ENCODE results near the gene FCHO1.

FCHO1 gene

GRCh38 chr19:17832443-17833208 is 81.3 kb downstream of the FCHO1 start:
- no peak for DNase-seq (ENCODE audit: low read depth)
- no peak for TF ChIP-seq CTCF (conservative IDR thresholded peaks at IDR 0.05; ENCODE audit: low read length)

GRCh38 chr19:17834350-17835181 is 83.3 kb downstream of the FCHO1 start:
- no peak; the same call in 1 of the 2 replicates for TF ChIP-seq CTCF (conservative IDR thresholded peaks at IDR 0.05; ENCODE audit: low read length)
- no peak for DNase-seq (ENCODE audit: low read depth)

More at GRCh38 chr19:17832443-17833208, 81.3 kb downstream of the FCHO1 start:
- no peak overlapping the region for H3K4me3 ChIP-seq (ENCODE audit: low read length)

GRCh38 chr19:17835182-17836006 is 84.1 kb downstream of the FCHO1 start:
- no peak for TF ChIP-seq CTCF (conservative IDR thresholded peaks at IDR 0.05; ENCODE audit: low read length)
- no peak for DNase-seq (ENCODE audit: low read depth)
- H3K4me3 ChIP-seq (ENCODE audit: low read length), result no peak overlapping the region

More at GRCh38 chr19:17834350-17835181, 83.3 kb downstream of the FCHO1 start:
- H3K4me3 ChIP-seq (ENCODE audit: low read length), result no peak overlapping the region

- no peak for TF ChIP-seq CTCF (conservative IDR thresholded peaks at IDR 0.05; ENCODE audit: low read length)
- H3K4me3 ChIP-seq (ENCODE audit: low read length), result no peak overlapping the region
- DNase-seq (ENCODE audit: low read depth), result no peak
Measured at GRCh38 chr19:17836530-17836929, 85.3 kb downstream of the FCHO1 start.

GRCh38 chr19:17837972-17838371 is 86.7 kb downstream of the FCHO1 start:
- no peak overlapping the region for H3K4me3 ChIP-seq (ENCODE audit: low read length)
- TF ChIP-seq CTCF (conservative IDR thresholded peaks at IDR 0.05; ENCODE audit: low read length), result no peak
- DNase-seq (ENCODE audit: low read depth), result no peak

All from AG10803 (cell line).